ENCODE data around the gene DTNA. TPM values are rescaled to one million over a fixed set of nuclear protein-coding genes. Genes with fewer than 3 reads are reported as not detected.

The DTNA gene
- polyA plus RNA-seq, 1 donor (not counting 4 experiments of a cell fraction or from before 2014, with no cell fraction given) = 0.81 TPM

- Histone ChIP-seq H3K79me2 (ENCODE audit: control insufficient read depth, insufficient read depth, low read length) (no peaks in the 10 kb centered on the region), H3K36me3 (ENCODE audit: control insufficient read depth in 2 of 2, extremely low read depth in 1 of 2, insufficient read depth in 2 of 2, low read length in 2 of 2) (no peaks in the 10 kb centered on the region), H3K27me3 (ENCODE audit: control insufficient read depth, extremely low read depth, insufficient read depth, low read length) (no peaks in the 10 kb centered on the region), H3K4me3 (ENCODE audit: control insufficient read depth in 2 of 3, extremely low read depth in 1 of 3, insufficient read depth in 2 of 3, low read depth in 1 of 3, low read length in 3 of 3) (no peak overlapping the region), H4K20me1 (ENCODE audit: control insufficient read depth, extremely low read depth, insufficient read depth, low read length) (no peaks in the 10 kb centered on the region), H3K9me1 (ENCODE audit: control insufficient read depth, extremely low read depth, insufficient read depth, low read length) (no peaks in the 10 kb centered on the region), H3K4me2 (ENCODE audit: control insufficient read depth, extremely low read depth, insufficient read depth, low read depth, low read length) (no peak overlapping the region), H3K9me3 (ENCODE audit: control insufficient read depth, low read depth, low read length) (no peaks in the 10 kb centered on the region), H2AFZ (ENCODE audit: control insufficient read depth, low read length) (no peak overlapping the region), H3K9ac (ENCODE audit: control insufficient read depth, extremely low read depth, insufficient read depth, low read length) (no peak overlapping the region), H3K27ac (ENCODE audit: control insufficient read depth, insufficient read depth, low read length) (no peak overlapping the region), H3K4me1 (ENCODE audit: control insufficient read depth, extremely low read depth, insufficient read depth, low read length) (no peaks in the 10 kb centered on the region)
- dilution Hi-C loops (cut with MboI; ENCODE audit: extremely low pct_ligation_motif_present, low sequenced_read_pairs) = no loop called here
- FAIRE-seq (no peak), DNase-seq (ENCODE audit: low read depth, low spot score) (no peak)
- TF ChIP-seq CTCF (optimal IDR thresholded peaks at IDR 0.05 in 1 of 3, IDR thresholded peaks at IDR 0.05 in 1 of 3, conservative IDR thresholded peaks at IDR 0.05 in 1 of 3; ENCODE audit: extremely low read depth in 1 of 3, insufficient read depth in 2 of 3, low read length in 3 of 3) (no peak), EZH2 (IDR thresholded peaks at IDR 0.05; ENCODE audit: low read length) (no peak)
These were observed 92.9 kb downstream of the DTNA start for GRCh38 chr18:34802959-34803358.

DNA sequence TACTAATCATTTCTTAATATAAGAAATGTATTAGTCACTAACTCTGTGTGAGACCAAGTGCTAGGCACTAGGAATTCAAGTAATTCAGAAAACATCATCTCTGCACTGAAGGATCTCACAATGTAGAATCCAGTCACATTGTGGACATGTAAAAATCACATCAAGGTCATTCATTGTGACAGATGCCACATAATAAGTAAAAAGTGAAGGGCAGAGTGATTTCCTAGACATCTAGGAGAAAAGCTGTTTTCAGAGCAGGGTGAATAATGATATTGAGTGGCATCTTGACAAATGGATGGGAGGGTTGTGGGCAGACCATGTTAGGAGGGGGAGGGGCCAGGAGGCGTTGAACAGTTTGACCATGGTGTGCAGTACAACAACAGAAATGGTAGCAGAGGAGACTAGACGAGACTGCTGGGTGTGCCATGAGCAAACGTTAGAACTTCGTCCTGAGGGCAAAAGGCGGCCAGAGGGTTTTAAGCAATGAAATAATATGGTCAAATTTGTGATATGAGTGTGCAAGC lies 93.8 kb downstream of the DTNA start:
- H3K4me2 ChIP-seq (ENCODE audit: control insufficient read depth, extremely low read depth, insufficient read depth, low read depth, low read length) = no peak overlapping the region
- TF ChIP-seq CTCF (optimal IDR thresholded peaks at IDR 0.05 in 1 of 3, IDR thresholded peaks at IDR 0.05 in 1 of 3, conservative IDR thresholded peaks at IDR 0.05 in 1 of 3; ENCODE audit: extremely low read depth in 1 of 3, insufficient read depth in 2 of 3, low read length in 3 of 3) = no peak
- no peak for TF ChIP-seq EZH2 (IDR thresholded peaks at IDR 0.05; ENCODE audit: low read length)
- H3K79me2 ChIP-seq (ENCODE audit: control insufficient read depth, insufficient read depth, low read length) = no peaks in the 10 kb centered on the region
- H4K20me1 ChIP-seq (ENCODE audit: control insufficient read depth, extremely low read depth, insufficient read depth, low read length) = no peaks in the 10 kb centered on the region
- H3K27me3 ChIP-seq (ENCODE audit: control insufficient read depth, extremely low read depth, insufficient read depth, low read length) = no peaks in the 10 kb centered on the region
- no peak for DNase-seq (ENCODE audit: low read depth, low spot score)
- dilution Hi-C loops (cut with MboI; ENCODE audit: extremely low pct_ligation_motif_present, low sequenced_read_pairs) = no loop called here
- no peaks in the 10 kb centered on the region for H3K9me3 ChIP-seq (ENCODE audit: control insufficient read depth, low read depth, low read length)
- no peaks in the 10 kb centered on the region for H3K4me1 ChIP-seq (ENCODE audit: control insufficient read depth, extremely low read depth, insufficient read depth, low read length)
- no peaks in the 10 kb centered on the region for H3K36me3 ChIP-seq (ENCODE audit: control insufficient read depth in 2 of 2, extremely low read depth in 1 of 2, insufficient read depth in 2 of 2, low read length in 2 of 2)
- FAIRE-seq = no peak
- no peaks in the 10 kb centered on the region for H3K9me1 ChIP-seq (ENCODE audit: control insufficient read depth, extremely low read depth, insufficient read depth, low read length)
- H2AFZ ChIP-seq (ENCODE audit: control insufficient read depth, low read length) = no peak overlapping the region
- H3K4me3 ChIP-seq (ENCODE audit: control insufficient read depth in 2 of 3, extremely low read depth in 1 of 3, insufficient read depth in 2 of 3, low read depth in 1 of 3, low read length in 3 of 3) = no peak overlapping the region
- H3K9ac ChIP-seq (ENCODE audit: control insufficient read depth, extremely low read depth, insufficient read depth, low read length) = no peak overlapping the region
- H3K27ac ChIP-seq (ENCODE audit: control insufficient read depth, insufficient read depth, low read length) = no peak overlapping the region
